NCI-H2107 treated with DMSO at 0.1 percent for 48 hours (cell line): ENCODE results near the gene GALC.

Experiments used
- DNase-seq: peaks from one replicate; lab custom pipeline; 2025; ENCODE audit not compliant: unreplicated experiment; lab: John Stamatoyannopoulos, UW

GALC gene

DNA sequence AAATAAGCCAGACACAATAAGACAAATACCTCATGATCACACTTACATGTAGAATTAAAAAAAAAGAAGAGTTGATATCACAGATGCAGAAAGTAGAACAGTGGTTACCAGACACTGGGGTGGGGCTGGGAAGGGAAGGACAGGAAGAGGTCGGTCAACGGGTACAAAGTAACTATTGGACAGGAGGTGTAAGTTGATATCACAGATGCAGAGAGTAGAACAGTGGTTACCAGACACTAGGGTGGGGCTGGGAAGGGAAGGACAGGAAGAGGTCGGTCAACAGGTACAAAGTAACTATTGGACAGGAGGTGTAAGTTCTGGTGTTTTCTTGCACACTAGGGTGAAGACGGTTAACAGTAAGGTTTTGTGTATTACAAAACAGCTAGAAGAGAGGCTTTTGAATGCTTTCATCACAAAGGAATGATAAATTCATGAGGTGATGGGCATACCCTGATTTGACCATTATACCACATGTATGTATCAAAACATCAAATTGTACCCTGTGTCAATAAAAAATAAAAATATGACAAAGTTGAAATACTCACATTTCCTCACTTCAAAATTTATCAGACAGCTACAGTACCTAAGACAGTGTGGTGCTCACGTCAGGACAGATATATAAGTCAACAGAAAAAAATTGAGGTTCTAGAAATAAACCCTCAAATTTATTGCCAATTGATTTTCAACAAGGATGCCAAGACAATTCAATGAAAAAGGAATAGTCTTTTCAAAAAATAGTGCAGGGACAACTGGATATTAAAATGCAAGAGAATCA, 32.8 kb downstream of the GALC start:
- DNase-seq, result no peak

DNA sequence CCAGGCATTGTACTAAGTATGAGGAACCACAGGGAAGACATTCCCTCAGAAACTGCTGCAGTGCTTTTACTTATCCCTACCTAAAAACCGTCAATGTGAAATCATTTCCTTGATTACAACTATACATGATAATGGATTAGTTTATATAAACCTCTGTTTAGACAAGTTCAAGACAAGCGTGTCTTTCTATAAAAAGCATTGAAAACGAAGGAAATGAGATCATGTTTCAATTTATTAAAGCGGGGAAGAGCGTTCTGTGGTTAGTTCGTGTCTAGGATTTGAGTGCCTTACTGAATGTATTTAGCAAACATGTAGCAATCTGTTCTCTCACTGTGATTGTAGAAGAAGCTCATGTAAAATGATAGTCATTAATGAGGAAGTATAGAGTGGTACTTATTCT, 37.5 kb downstream of the GALC start:
- peak; percentile 3 for DNase-seq

DNA sequence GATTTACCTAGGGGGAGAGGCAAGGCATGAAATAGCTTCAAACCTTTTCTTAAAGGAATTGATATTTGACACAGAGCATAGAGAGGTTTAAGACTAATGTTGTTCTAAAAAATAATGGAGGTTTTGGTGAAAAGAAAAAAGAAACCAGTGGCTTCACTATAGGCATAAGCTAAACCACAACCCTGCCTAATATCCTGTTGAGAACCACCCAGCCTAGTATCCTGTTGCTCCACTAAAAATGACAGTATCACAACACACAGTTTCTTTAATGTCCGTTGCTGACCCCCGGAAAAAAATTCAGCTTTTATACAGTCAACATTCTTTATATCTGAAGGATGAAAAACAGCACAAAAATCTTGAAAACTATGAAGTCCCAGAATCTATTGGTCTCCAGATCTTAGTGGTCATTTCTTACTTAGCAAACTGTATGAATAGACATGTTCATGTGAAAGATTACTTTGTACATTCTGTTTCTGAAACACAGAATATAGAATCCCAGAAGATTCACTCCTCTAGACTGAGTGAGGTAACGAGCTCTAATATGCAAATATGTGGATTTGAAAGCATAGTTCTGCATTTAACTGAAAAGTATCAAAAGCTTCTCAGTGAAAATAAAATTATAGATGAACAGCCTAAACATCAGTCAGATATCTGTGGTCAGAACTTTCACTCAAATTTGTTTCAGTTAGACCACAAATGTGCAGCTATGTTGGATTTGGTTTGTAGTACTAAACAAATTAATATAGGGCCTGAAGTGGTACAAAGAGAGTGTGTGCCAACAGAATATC, 40.5 kb downstream of the GALC start:
- no peak for DNase-seq

DNA sequence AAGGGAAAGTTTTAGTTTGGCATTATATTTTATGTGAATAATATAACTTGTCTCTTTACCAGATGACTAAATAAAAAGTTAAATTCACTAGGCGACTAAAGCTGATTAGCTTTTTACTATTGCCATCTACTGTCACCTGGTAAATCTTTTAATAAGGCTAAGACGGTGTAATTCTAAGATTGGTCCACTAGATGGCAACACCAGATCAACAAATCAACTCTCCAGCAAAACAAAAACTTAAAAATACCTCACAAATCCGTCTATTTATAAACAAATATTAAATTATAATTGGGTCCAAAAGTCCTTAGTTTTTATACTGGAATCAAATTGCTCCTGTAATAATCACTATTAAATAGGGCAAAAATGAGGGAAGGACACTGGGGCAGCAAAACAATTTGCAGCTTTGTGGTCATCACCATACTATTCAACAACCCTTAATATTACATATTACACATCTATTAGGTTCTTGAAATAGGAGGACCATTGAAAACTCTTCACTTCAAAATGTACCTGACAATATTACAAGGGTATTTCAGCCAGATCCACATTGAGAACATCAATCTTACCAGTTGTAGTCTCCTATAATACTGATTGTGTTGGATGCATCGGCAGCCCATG, 47.9 kb downstream of the GALC start:
- peak; percentile 73 for DNase-seq

DNA sequence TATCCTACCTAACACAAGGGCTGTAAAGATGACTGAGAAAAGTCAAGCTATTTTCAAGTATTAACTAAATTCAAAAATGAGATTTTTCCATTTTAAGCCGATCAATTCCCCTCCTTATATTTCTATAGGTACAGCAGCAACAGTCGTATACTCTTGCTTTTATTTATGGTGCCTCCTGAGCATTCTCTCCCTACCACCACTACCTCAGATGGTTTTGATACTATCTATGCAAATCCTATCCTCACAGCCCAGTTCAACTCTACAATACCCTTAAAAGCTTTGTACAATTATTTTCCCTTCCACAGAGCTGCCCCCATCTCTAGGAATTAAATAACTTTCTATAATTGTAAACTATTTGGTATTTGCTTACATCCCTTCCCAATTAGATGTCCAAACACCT, 52.1 kb downstream of the GALC start:
- DNase-seq, result no peak

DNA sequence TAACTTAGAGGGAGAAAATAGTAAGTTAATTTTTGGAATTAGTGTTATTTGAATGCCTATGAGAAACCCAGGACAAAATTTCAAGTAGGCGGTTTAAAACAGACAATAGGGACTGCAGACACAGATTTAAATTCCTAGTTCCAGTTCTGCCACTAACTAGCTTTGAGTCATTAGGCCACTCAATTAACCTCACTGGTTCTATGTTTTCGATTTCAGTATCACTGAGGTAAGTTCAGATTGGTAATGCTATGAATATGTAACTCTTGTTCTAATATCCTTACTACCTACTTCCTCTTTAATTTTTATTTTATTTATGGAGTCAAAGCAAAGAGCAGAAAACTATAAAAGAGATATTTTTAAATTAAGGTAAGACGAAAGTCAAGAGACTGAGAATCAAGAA, 52.6 kb downstream of the GALC start:
- DNase-seq, result no peak

DNA sequence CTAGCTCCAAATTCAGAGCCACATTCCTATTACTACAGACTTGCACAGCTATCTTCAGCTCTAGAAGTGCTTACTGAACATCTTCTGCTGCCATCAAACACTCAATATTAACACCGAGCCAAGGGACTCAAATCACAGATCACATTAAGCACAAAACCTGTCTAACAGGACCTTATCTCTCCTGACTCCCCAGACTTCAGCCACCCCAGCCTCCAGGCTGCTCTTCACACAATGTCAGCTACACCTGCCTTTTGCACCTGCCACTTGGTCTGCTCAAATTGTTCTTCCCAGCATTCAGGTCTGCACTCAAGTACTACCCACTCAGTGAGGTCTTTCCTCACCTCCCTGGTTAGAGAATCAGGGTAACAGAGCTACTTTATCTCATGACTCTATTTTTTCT, 57.1 kb downstream of the GALC start:
- peak; percentile 98 for DNase-seq

DNA sequence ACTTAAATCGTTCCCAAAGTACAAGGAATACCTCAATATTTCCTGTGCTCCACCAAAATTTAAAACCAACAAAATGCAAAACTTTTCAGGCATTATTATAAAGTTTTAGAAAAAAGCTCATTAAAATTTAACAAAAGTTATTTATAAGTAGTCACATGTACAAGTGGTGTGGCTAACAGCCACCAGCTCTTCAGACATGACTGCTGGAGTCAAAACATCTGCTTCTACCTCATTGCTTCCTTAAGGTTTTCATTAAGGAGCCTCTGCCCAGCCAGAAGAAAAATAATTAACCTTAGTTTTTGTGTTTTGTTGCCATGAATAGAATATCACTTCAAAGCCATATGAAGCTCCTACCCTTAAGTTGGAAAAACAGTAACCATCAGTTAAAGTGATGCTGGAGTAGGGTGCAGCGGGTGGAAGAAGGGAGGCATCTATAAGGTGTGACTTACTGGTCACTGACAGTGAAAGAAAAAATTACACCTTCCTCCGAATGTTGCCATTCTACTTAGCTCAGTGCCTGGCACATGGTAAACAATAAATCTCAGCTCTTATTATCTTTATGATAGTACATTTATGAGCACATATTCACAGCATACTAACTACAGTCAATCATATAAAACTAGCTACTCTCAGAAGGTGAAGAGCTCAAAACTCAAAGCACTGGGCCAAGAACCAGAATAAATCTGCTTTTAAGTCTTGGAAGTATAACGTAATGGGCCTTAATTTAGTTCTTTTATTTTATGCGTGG, 57.7 kb downstream of the GALC start:
- DNase-seq, result peak; percentile 48

DNA sequence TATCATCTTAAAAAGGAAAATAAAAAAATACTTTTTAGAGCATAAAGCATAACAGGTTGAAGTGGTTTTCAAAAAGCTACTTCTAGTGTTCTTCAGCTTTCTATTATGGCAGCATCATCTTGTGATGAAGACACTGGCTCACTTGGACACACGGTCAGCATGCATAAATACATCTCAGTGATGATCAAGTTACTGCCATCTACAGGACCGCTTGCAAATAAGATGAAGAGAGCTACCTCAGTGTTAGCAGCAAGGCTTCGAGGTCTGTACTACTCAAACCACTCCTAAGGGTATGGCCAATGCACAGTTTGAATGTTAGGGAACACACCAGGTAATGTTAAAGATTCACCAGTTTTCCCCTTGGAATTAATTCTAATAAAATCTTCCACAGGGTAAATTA, 58.8 kb downstream of the GALC start:
- peak; percentile 8 for DNase-seq

DNA sequence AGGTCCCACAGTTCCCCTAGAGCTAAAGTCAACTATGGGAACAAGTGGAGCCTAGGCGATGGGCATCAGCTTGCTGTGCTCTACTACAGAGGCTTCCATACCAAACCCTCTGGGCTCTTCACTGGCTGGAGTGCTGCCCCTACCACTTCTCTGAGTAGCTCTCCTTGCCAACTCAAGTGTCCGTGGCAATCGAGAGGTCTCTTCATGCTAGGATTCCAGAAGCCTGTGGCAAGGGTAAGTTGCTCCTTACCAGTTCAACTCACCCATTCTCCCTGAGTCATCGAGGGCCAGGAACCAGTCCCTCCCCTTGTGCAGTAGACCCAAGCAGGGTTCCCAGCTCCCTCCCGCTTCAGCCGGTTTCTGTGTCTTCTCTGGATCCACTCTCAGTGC, 76.1 kb downstream of the GALC start:
- no peak for DNase-seq

DNA sequence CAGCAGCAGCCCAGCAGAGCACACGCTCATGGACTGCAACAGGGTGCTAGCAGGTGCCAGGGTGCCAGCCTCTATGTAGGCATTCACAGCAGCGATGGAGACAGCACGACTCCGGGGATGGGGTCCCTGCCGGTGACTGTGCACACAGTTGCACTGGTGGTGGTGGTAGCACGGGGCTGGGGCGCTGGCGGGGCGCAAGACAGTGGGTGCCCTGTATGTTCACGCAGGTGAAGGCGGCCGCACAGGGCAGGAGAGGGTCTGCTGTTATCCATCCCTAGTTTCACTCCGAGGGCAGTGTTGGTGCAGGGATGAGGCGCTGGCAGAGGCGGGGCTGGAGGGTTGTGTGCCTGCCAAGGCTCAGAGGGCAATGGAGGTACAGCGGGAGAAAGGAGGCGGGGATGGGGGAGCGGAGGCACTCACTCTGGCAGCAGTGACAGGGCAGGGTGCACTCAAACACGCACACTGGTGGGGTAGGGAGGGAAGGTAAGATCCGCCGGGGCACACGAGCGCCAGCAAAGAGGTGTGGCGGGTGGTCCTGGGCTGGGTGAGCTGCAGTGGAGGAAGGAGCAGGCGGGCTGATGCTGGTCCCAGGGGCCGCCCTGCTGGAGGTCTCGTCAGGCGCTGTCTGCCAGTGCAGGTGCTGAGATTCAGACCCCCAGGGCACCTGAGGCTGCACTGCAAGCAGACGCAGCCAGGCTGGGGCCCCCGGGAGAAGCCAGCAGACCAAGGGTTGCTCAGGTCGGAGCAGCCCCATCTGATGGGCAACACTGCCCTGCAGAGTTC, 76.7 kb downstream of the GALC start:
- no peak for DNase-seq

DNA sequence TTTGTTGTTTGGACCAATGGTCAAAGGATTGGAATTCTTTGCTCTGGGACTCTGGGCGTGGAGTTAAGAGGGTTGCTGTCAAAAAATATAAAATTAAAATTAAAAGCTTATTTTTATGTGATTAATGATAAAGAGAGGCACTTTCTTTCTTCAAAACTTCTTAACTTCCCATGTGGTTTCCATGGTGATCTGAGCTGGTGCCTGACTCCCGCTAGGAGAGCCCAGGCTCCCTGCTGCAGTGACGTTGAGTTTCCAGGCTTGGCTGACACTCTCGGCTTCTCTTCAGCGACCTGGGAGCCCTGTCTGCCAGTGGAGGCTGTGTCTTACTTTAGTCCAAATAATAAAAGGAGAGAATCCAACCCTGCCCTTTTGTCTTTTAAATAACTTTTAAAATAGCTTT, 84.4 kb downstream of the GALC start:
- no peak for DNase-seq

DNA sequence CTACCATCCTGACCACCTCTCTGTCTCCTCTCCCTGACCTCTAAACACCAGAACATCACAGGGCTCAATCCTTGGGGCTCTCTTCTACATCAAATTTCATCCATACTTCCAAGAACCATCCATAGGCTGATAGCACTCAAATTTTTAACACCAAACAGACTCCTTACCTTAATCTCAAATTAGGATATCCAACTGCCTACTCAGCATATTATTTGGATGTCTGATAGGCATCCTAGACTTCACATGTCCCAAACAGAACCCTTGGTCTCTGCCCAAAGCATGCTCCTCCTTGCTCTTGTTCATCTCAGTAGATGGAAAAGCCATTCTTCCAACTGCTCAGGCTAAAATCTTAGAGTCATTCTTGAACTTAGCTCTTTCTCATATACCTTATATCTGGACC, 91.3 kb downstream of the GALC start:
- no peak for DNase-seq

DNA sequence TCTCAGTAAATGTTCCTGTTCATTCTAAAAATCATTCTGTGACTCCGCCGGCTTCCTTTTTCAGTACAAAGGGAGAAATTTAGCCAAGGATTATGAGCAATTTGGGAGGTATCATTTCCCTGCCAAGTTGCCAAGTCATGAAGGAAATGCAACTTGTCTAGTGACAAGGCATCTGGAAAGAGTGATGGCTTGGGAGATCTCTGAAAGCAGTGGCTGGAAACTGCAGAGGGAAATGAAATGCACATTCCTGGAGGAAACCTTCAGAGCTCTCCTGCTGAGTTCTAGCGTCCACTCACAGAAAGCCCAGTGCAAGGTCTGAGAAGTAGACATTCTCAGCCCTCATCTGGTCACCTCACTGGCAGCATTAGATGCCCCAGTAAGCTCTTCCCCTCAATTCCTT, 91.7 kb downstream of the GALC start:
- DNase-seq, result no peak

DNA sequence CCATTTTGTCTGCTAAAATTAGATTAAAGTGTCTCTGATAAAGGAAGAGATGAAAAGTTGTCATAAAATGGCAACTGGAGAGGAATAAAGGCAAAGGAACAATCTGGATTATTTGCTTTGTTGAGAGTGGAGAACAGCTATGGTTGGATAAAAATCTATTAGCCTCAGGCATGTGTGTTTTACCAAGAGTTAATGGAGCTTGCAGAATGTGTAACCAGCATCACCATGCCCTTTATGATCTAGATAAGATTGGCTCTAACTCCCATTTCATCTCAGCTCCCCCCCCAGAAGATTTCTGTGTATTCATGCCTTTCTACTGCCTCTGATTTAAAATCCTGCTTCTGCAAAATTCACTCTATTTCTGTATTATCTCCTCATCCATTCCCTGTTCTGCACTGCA, 93.8 kb downstream of the GALC start:
- DNase-seq, result peak; percentile 29

DNA sequence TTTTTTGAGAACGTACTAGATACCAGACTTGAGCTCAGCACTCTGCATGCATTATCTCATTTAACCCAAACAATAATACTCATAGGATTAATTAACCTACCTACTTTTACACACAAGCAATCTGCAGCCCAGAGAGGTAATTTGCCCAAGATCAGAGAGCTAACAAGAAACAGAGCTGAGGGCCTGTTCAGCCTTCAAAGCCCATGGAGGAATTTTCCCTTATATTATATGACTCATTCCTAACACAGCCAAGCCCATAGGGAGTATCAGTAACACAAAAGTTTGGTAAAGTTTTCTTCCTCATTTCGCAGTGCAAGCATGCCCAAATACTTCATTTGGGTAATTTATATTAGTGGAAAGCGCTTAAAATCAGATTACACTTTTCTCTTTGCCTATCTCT, 94.7 kb downstream of the GALC start:
- DNase-seq, result no peak

DNA sequence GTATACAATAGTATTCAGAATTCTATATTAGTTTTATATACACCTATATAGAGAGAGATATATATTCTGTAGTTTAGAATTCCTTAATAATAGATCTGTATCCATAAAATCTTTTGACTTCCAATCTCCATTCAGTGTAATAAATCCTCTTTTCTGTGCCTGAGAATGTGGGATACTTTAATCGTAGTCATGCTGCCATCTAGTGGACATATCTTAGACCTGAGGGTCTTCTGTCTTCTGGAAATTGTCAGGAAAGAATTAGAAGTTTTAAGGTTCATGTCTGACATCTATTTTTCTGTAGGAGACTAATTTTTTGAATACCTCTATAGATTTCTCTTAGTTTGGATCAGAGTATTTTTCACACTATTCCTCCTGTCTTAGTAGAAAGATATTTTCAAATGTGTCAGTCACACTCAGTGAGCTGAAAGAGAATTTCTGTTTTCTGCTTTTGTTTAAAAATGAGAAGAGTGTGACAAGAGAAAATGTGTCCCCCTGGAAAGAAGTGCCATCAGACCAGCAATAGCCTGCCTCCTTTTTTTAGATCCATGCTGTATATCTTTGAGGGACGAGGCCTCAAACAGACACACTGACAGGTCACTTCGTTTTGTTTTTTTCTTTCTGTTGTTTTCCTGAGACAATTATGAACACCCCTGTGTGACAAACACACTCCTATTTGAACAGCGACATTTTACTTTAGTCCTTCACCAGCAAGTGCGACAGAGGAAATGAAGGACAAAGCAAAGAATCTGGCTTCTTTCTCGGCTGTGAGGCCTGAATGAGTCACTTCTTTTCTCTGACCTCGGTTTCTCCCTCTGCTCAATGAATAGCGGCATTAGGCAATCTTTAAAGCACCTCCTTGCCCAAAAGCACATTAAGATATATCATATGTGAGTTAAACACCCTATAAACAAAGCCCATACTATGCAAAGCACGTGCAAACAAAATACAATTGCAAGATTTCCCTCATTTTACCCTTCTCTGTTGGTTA, 96.3 kb downstream of the GALC start:
- DNase-seq, result peak; percentile 70

DNA sequence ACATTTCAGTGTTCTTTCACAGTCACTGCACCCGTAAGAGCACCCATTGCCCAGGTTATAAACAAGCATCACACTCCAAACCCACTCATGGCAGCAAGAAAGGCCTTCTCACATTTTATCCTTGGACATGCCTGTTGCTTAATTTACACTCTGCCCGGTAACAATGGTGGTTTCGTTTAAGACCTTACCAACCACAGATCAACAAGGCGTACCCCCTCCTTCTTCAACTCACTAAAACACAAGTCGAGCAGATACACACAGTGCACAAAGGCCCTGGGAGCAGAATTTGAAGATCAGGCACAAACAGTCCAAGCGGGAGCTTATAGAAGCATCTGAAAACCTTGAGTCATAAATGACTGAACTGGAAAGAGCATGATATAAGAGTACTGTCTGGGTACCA, 98.1 kb downstream of the GALC start:
- DNase-seq, result peak; percentile 78

DNA sequence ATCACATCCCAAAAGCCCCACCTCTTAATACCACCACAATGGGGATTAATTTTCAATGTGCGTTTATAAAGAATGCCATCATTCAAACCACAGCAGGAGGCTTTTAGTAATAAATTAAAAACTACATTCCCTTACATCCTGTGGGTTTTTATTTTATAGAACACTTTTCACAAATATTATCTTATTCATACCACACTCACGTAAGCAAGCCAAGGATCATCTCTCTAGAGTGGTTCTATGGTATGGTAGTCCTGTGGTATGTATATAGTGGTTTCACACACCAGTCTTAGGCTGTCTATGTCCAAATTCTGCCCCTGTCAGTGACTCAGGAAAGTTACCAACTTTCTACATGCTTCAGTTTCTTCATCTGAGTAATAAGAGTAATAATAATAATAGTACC, 100.2 kb downstream of the GALC start:
- no peak for DNase-seq
